B cell (primary cell): ENCODE measurements around the gene AKR7A3. TPM values are rescaled to one million over a fixed set of nuclear protein-coding genes. Genes with fewer than 3 reads are reported as not detected.

Experiments used
- ATAC-seq: fragments of 200-7000 bp; cut with Tn5 transposase; one replicate; pipeline ENCODE4 v1.10.0; 2021; ENCODE audit warnings: low read depth, mild to moderate bottlenecking, moderate number of reproducible peaks, moderate library complexity
- CTCF ChIA-PET: fragments of 350-600 bp; sonication (Branson Sonifier 250); formaldehyde crosslinking; loops from one replicate; lab custom pipeline; 2021; ENCODE audit warnings: antibody characterized with exemption, inconsistent platforms; lab: Charles Lee
- POLR2A ChIA-PET: fragments of 350-600 bp; sonication (Branson Sonifier 250); formaldehyde crosslinking; loops from one replicate; lab custom pipeline; 2021; ENCODE audit warnings: antibody characterized with exemption; lab: Charles Lee
- DNase-seq: peaks from one replicate; pipeline ENCODE4 v3.0.0; 2013
- H2AFZ ChIP-seq: 2 replicates; pipeline ENCODE4 v1.6.1; 2012; ENCODE audit warnings: mild to moderate bottlenecking, low read depth, low read length; ENCODE audit not compliant: insufficient read depth, poor library complexity, severe bottlenecking
- H3K27ac ChIP-seq, 2 donors: 1 replicate in 1 of 2; 2 replicates in 1 of 2; pipeline ENCODE4 v1.5.1; 2012 to 2013; ENCODE audit warnings: low read length in 2 of 2, mild to moderate bottlenecking in 2 of 2, moderate library complexity in 1 of 2
- H3K27me3 ChIP-seq, 4 experiments: fragments of 200-600 bp in 1 of 4; sonication (generic) in 1 of 4; replicated peaks in 1 of 4; 1 replicate in 2 of 4; 2 replicates in 2 of 4; pipeline versions ENCODE4 v1.6.1 to v1.7.0; 2013 to 2016; ENCODE audit warnings: low read length in 3 of 4, mild to moderate bottlenecking in 2 of 4, mixed read lengths in 1 of 4, moderate library complexity in 1 of 4; ENCODE audit not compliant: insufficient read depth in 4 of 4, control insufficient read depth in 3 of 4; ENCODE audit errors: control extremely low read depth in 1 of 4
- H3K36me3 ChIP-seq, 2 experiments: replicated peaks in 1 of 2; 1 replicate in 1 of 2; 2 replicates in 1 of 2; pipeline versions ENCODE4 v1.6.1 to v1.7.1; 2013; ENCODE audit warnings: low read length in 1 of 2; ENCODE audit not compliant: insufficient read depth in 2 of 2, control insufficient read depth in 1 of 2; ENCODE audit errors: control extremely low read depth in 1 of 2, extremely low read depth in 1 of 2
- H3K4me1 ChIP-seq, 2 donors: fragments of 200-600 bp in 1 of 2; sonication (generic) in 1 of 2; 1 replicate in 1 of 2; 2 replicates in 1 of 2; pipeline versions ENCODE4 v1.5.1 to v1.6.1; 2013 to 2017; ENCODE audit warnings: low read length in 2 of 2; ENCODE audit not compliant: control insufficient read depth in 2 of 2, insufficient read depth in 2 of 2
- H3K4me2 ChIP-seq: replicated peaks from 2 replicates; pipeline ENCODE3; 2012; ENCODE audit warnings: mild to moderate bottlenecking, low read depth, low read length; ENCODE audit not compliant: poor library complexity, severe bottlenecking
- H3K4me3 ChIP-seq, 5 experiments: fragments of 200-600 bp in 1 of 5; sonication (generic) in 1 of 5; 1 replicate in 3 of 5; 2 replicates in 2 of 5; pipeline versions ENCODE4 v1.5.1 to v1.7.0; 2011 to 2016; ENCODE audit warnings: low read length in 4 of 5, mild to moderate bottlenecking in 4 of 5, low read depth in 2 of 5, control low read depth in 1 of 5, moderate library complexity in 1 of 5; ENCODE audit not compliant: insufficient read depth in 1 of 5; ENCODE audit errors: control extremely low read depth in 1 of 5, extremely low read depth in 1 of 5
- H3K79me2 ChIP-seq: fragments of 200-600 bp; sonication (generic); one replicate; pipeline ENCODE4 v1.6.0; 2016; ENCODE audit warnings: low read length; ENCODE audit not compliant: control insufficient read depth, insufficient read depth
- H3K9ac ChIP-seq: fragments of 200-600 bp; sonication (generic); 2 replicates; pipeline ENCODE4 v1.6.1; 2017; ENCODE audit warnings: mild to moderate bottlenecking, low read length, moderate library complexity
- H3K9me3 ChIP-seq, 3 donors: one replicate each; pipeline versions ENCODE4 v1.6.1 to v1.7.1; 2013; ENCODE audit warnings: low read length in 2 of 3; ENCODE audit not compliant: control insufficient read depth in 2 of 3, insufficient read depth in 1 of 3; ENCODE audit errors: control extremely low read depth in 1 of 3
- H4K20me1 ChIP-seq: 2 replicates; pipeline ENCODE4 v1.6.0; 2012; ENCODE audit warnings: mild to moderate bottlenecking, low read length; ENCODE audit not compliant: insufficient read depth, control insufficient read depth, poor library complexity, severe bottlenecking
- H3K27ac Mint-ChIP-seq: one replicate; pipeline ENCODE4 v1.8.0; 2021; ENCODE audit warnings: mixed read lengths
- H3K27me3 Mint-ChIP-seq: one replicate; pipeline ENCODE4 v1.8.0; 2021; ENCODE audit warnings: mixed read lengths
- H3K4me1 Mint-ChIP-seq: one replicate; pipeline ENCODE4 v1.8.0; 2021; ENCODE audit warnings: mixed read lengths
- H3K4me3 Mint-ChIP-seq: one replicate; pipeline ENCODE4 v1.8.0; 2021; ENCODE audit warnings: mixed read lengths
- H3K9me3 Mint-ChIP-seq: one replicate; pipeline ENCODE4 v1.8.0; 2022; ENCODE audit warnings: mixed read lengths; ENCODE audit not compliant: insufficient read depth
- CTCF ChIP-seq: fragments of 200-600 bp; IDR thresholded peaks from one replicate; pipeline ENCODE4 v1.8.0; 2022; ENCODE audit warnings: antibody characterized with exemption, mild to moderate bottlenecking
- EZH2 ChIP-seq: IDR thresholded peaks from 2 replicates; pipeline ENCODE4 v1.6.1; 2012; ENCODE audit warnings: borderline replicate concordance, low read depth, mild to moderate bottlenecking, moderate library complexity, low read length; ENCODE audit not compliant: insufficient read depth, poor library complexity, severe bottlenecking
- WGBS: methylation state at CpG from one replicate; pipeline ENCODE4 v1.1.5; 2013; ENCODE audit warnings: missing lambda C conversion rate; ENCODE audit not compliant: insufficient coverage; 5-methylcytosine and 5-hydroxymethylcytosine counted together
- intact Hi-C: fragments of 100-400 bp; cut with micrococcal nuclease; formaldehyde crosslinking; loops from one replicate; pipeline ENCODE4 v1.10.0; 2022
- polyA plus RNA-seq: library from polyadenylated mRNA; depleted of rRNA; stranded (reverse); fragments of >200 nt; gene quantifications from 2 replicates; pipeline ENCODE4 v1.2.3, GENCODE V29; 2012
- total RNA-seq, 2 donors: library from RNA; stranded (reverse); fragments of 120-200 nt in 1 of 2; gene quantifications; 1 replicate in 1 of 2; 2 replicates in 1 of 2; pipeline versions ENCODE4 v1.2.3 to v1.2.4, GENCODE V29; 2013 to 2022

AKR7A3 gene
- total and polyA plus RNA-seq, 2 donors (not counting 1 experiment from before 2014, with no cell fraction given) = 0.97 to 1.8 TPM

DNA sequence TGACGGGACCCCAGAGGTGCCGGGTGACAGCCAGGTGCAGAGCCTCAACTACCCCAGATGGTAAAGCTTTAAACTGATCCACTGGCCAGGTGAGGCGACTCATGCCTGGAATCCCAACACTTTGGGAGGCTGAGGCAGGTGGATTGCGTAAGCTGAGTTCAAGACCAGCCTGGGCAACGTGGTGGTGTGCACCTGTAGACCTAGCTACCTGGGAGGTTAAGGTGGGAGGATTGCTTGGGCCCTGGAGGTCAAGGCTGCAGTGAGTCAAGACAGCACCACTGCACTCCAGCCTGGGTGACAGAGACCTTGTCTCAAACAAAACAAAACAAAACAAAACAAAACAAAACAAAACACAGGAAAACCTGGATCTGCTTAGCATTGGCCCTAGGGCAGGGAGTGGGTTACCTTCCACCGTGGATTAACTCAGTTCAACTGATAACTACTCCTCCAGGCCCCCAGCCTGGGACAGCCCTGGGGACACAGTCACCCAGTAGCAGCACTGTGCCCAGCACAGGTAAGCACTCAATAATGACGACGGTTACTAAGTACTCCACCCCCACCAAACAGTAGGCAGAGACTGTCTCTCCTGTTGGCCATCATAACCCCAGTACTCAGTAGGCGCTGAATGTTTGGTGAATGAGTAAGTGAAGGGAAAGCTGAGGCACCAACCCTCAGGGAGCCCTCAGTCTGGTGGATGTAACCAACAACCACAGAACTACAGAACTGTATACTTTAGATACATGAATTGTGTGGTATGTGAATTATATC lies 45.2 kb upstream of the AKR7A3 start:
- Histone ChIP-seq H3K27ac (no peak overlapping the region), H4K20me1 (no peaks in the 10 kb centered on the region), H3K9me3 (no peaks in the 10 kb centered on the region), H3K79me2 (no peaks in the 10 kb centered on the region), H3K4me1 (no peaks in the 10 kb centered on the region), H3K36me3 (peaks cover 0 to 16% of the 10 kb centered on the region in 2 experiments), H3K4me2 (no peak overlapping the region), H2AFZ (no peak overlapping the region), H3K4me3 (no peak overlapping the region), H3K9ac (no peak overlapping the region), H3K27me3 (no peaks in the 10 kb centered on the region)
- intact Hi-C loops = no loop called here
- H3K4me1 Mint-ChIP-seq = no peaks in the 10 kb centered on the region
- H3K9me3 Mint-ChIP-seq = no peaks in the 10 kb centered on the region
- no peak overlapping the region for H3K27ac Mint-ChIP-seq
- H3K4me3 Mint-ChIP-seq = no peak overlapping the region
- 82% methylated on average over 6 of the region's 9 CpGs for WGBS
- TF ChIP-seq EZH2 (no peak), CTCF (no peak)
- CTCF ChIA-PET = interaction anchor here (1.5 kb wide), 1 partner anchor 248 kb away, joined by 4 read pairs; no protein-coding TSS in a partner anchor
- no peak for DNase-seq
- POLR2A ChIA-PET = no interaction called here
- no peak for ATAC-seq
- H3K27me3 Mint-ChIP-seq = no peaks in the 10 kb centered on the region

GRCh38 chr1:19332832-19333231 lies 44.3 kb upstream of the AKR7A3 start:
- no peak overlapping the region for H3K27ac Mint-ChIP-seq
- Histone ChIP-seq H4K20me1 (no peaks in the 10 kb centered on the region), H3K4me2 (no peak overlapping the region), H3K79me2 (no peaks in the 10 kb centered on the region), H3K36me3 (peaks cover 0 to 20% of the 10 kb centered on the region in 2 experiments), H2AFZ (no peak overlapping the region), H3K4me3 (no peak overlapping the region), H3K27ac (no peak overlapping the region), H3K4me1 (no peaks in the 10 kb centered on the region), H3K9me3 (no peaks in the 10 kb centered on the region), H3K9ac (no peak overlapping the region), H3K27me3 (no peaks in the 10 kb centered on the region)
- ChIA-PET POLR2A (no interaction called here), CTCF (no interaction called here)
- TF ChIP-seq CTCF = no peak
- no peak for TF ChIP-seq EZH2
- no peaks in the 10 kb centered on the region for H3K9me3 Mint-ChIP-seq
- no peaks in the 10 kb centered on the region for H3K27me3 Mint-ChIP-seq
- ATAC-seq = no peak
- DNase-seq = no peak
- no peak overlapping the region for H3K4me3 Mint-ChIP-seq
- WGBS = 87% methylated on average over 10 of the region's 12 CpGs
- no peaks in the 10 kb centered on the region for H3K4me1 Mint-ChIP-seq
- intact Hi-C loops = no loop called here
